Dedifferentiated amniotic fluid mesenchymal stem cell (primary cell): ENCODE data around the gene MRM2.

Source experiments
- DNase-seq: peaks from one replicate; pipeline ENCODE4 v3.0.0-alpha.2; 2016; ENCODE audit errors: extremely low spot score

The MRM2 gene

DNA sequence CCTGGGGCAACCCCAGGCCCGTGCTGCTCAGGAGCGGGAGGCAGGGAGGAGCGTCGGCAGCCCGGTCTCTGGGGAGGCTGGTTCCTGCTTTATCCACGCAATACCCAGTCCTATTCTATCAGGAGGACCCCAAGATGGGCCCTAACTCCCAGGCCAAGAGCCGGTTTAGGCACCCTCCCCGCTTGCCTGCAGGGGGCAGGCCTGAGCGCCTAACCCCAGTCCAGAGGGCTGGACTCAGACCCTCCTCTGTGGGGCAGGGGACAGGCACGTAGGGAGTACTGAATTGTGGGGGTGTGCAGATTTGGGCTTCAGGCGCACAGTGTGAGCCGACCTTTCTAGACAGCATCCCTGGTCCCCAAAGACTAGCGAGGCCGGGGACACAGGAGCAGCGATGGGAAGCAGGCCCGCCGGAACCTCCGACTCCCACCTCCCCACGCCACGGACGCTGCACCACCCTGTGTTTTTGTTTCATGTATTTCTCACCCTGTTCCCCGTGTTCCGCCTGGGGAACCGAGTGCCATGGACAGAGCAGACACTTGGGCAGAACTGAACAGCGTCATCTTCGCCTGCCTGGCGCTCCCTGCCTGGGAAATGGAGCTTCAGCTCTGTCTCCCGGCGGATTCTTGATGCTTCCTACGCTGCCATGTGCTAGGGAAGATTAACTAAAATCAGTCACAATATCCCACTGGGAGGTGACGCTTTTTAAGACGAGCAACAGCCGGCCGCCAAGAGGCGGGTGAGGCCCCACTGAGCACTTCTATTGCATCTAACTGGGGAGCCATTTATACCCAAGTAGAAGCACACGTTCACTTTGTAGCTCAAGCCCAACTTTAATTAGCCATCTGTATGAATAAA is 5.4 kb upstream of the MRM2 start:
- no peak for DNase-seq

DNA sequence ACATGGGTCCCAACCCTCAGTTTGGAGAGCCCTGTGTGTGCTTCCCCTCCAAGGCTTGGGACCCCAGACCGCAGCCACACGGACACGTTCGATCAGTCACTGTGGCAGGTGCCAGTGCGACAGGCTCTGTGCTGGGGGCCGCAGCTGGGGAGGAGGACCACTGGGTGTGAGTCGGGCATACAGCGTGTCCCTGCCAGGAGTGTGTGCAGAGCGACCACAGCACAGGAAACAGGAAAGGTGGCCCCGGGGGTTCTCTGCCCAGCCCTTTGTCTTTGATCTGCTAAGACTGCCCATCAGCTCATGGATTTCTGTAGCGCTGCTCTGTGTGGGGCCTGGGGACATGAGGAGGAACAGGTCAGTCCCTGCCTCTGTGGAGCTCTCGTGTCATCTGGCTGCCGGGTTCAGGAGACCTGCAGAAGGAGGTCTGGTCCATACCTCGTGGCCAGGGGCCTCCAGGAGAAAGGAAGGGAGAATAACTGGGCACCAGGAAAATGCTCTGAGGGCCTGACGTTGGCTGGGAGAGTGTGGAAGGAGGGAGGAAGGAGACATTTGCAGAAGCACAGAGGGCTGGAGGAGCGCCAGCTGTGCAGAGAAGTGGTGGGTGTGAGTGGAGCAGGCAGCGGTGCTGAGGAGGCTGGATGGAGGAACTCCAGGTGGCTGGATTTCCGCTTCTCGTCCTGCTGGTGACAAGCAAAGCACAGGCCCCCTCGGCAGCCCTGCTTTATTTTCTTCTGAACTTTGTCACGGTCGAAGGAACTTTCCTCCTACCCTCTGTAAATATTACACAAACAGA is 4.1 kb upstream of the MRM2 start:
- DNase-seq, result no peak

DNA sequence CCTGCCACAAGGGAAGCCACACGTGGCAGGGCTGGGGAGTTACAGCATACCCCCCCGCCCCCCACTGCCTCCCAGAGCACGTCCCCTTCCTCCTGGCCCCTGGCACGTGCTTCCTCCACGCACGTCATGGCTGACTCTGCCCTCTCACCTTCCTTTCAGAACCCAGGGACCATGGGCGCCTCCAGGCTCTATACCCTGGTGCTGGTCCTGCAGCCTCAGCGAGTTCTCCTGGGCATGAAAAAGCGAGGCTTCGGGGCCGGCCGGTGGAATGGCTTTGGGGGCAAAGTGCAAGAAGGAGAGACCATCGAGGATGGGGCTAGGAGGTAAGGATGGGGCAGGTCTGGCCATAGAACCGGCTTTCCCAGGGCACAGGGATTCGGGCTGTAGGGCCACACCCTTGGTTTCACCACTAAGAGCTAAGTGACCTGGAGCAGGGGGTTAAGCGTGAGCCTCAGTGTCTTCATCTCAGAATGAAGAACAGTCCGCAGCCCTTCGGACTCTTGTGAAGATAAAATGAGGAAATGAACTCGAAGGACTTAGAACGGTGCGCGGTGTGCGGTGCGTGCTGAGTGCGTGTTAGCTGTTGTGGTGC is 2.5 kb upstream of the MRM2 start:
- DNase-seq, result no peak

DNA sequence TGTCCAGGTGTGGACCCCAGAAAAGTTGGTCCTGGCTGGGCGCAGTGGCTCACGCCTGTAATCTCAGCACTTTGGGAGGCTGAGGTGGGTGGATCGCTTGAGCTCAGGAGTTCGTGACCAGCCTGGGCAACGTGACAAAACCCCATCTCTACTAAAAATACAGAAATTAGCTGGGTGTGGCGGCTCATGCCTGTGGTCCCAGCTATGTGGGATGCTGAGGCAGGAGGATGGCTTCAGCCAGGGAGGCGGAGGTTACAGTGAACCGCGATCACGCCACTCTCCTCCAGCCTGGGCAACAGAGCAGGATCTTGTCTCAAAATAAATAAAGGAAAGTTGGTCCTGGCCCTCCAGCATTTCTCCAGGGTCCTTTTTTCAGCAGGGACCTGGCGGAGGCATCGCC is 1.5 kb upstream of the MRM2 start:
- no peak for DNase-seq

DNA sequence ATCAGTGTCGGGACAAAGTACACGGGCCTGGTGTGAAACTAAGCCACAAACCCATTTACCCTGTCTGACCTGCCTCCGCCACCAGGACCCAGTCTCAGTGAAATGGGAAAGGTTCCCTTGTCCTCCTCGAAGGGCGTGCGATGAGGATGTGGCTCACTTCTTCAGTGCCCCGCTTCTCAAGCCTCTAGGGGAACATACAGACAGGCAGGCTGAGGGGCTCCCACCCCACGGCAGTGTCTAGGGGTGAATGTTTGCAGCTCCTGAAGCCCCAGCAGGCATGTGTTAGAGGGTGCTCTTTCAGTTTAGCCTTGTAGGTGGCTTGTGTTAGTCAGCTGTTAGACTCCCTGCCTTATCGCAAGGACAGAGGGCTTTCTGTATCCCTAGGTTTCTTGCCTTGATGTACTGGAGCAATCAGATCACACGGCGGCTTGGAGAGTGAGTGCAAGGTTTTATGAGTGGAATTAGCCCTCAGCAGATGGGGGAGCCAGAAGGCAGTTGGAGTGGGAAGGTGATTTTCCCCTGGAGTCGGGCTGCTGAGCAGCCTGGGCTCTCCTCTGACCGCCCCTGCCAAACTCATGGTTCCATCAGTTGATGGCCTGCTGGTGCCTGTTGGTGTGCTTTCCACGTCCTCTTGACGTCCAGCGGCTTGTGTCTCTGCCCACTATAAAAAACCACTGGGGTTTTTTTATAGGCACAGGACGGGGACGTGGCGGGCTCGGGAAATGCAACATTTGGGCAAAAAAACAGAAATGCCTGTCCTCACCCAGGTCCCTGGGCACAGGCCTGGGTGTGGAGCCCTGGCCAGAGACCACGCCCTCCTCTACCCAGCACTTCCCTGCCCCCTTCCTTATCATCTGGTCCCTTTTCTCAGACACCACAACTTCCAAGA is 780 bp upstream of the MRM2 start:
- DNase-seq, result no peak

DNA sequence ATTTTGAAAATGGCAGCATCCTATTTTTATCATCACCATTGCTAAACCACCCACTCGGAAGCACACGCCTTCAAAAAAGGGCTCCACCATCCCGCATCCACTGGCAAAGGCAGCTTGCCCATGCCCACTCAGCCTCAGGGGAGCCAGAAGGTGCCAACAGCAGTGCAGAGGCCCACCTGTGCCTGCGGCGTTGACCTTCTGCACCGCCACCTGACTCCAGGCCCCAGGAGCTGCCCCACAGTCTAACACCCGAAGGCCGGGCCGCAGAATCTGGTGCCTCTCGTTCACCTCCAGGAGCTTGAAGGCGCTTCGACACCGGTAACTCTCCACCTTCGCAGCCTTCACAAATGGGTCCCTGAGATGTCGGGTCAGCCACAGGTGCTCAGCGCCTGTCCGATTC is 2.8 kb downstream of the MRM2 start:
- DNase-seq, result no peak

DNA sequence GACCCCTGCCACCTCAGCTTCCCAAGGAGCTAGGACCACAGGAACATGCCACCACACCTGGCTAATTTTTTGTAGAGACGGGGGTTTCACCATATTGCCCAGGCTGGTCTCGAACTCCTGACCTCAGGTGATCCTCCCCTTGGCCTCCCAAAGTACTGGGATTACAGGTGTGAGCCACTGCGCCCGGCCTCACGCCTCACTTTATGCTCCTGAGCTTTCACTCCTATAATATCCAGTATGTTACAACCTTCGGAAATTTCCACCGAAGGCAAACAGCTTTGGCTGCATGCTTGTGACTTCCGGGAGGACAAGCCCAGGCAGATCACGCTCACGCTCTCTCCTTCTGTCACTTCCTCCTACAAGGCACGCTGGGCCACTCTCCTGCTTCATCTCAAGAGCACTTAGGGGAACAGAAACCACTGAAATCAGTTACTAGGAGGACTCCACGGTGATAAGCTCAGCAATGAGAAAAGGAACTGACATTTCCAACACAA is 4.8 kb downstream of the MRM2 start:
- DNase-seq, result no peak

DNA sequence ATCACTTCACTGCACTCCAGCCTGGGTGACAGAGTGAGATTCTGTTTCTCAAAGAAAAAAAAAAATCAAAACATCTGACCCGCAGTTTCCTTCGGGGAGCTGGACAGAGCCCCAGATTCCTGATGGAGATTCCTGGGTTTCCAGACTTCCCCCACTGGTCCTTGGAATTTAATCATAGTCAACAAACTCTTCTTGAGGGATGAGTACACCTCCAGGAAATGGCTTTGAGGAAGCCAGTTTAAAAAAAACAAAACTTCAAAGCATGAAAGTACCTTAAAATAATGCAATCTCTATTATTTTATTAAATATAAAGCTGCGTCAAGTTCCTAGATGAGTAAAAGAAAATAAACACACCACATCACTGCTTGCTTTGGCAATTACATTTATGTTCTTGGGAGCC is 8.1 kb downstream of the MRM2 start:
- DNase-seq, result no peak

DNA sequence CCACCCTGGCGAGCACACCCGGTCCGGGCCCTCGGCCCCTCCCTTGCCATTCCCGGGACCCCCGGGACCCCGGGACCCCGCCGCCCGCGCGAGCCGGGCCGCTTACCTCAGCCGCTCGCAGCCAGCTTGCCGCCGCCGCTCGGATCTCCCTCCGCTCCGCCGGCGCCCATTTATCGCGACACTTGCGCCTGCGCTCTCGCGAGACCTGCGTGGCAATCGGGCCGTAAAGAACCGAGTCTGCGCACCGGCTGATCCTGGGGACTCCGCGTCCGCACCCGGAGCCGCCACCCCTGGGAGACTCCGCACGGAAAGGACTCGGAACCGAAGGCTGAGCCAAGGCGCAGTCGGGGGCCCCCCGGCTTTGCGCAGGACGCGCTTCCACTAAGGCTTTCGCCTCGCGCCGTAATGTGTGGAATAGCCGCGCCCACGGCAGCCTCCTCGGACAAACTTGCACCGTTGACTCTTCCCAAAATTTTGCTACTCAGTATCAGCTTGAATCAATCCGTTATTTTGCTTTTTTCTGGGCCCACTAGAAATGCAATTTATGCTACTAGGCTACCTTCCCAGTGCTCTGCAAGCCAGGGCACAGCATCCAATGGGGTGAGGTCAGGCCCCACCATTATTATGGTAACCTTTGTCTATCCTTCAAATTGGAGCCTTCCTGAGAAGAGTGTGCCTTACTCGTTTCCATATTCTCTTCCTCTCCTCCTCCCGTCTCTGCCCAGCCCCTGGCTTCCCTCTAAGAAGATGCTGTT is 9.1 kb downstream of the MRM2 start, which contains the start of gene MAD1L1:
TSS of gene MAD1L1 (minus strand) at position 180 of the 755 bp plus-strand sequence. CDS start 2,812 bp downstream, outside the sequence.
- peak; percentile 89 for DNase-seq

DNA sequence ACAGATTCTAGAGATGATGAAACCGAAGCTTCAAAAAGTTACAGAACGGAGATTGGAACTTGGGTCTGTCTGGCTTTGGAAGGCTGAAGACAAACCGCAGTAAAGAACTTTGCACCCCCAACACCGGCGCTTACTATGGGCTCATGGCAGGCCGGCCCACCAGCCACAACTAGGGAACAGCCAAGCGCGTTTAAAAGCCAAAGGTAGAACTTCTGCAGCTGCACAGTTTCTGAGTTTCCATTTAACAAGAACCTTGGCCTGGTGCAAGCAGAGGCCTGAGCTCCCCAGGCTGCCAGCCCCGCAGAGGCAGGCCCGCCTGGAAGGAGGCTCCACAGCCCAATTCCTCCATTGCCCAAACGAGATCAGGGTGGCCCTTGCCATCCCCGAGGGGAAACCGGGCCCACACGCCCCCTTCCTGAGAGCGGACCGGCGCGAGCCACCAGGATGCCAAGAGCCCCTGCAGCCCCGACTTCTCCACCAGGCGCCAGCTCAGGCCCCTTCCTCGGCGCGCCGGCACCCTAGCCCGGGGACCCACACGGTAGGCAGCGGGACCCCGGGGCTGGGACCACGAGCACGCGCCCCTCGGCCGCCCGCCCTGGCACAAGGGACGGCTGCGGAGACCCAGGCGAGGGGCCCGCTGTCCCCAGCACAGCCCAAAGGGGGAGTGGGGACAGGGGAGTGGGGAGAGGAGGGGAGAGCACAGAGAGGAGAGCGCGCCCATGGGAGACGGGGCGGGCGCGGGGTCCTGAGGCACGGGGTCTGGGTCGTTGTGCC is 9.8 kb downstream of the MRM2 start:
- no peak for DNase-seq

DNA sequence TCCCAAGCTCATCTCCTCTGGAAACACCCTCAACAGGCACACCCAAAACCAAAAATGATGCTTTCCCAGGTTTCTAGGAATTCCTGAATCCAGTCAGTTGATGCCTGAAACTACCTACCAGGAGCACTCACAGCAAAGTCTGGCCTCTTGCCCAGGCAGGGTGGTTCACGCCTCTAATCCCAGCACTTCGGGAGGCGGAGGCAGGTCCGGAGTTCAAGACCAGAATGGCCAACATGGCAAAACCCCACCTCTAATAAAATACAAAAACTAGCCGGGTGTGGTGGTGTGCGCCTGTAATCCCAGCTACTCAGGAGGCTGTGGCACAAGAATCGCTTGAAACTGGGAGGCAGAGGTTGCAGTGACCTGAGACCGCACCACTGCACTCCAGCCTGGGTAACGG is 11.1 kb downstream of the MRM2 start:
- DNase-seq, result no peak

DNA sequence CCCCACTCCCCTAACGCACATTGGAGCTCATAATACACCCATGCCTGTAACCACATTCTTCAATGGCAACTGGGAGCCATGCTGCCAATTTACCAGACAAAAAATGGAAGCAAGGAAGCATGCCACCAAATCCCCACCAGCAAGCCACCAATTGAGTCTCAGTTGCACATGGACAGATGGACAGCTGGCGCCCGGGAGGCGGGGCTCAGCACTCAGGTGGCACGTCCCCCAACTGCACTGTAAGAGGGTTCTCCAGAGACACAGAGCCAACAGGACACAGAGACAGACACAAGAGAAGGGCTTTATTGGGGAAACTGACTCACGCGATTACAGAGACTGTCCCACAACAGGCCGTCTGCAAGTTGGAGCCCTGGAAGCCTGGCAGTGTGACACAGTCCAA is 11.8 kb downstream of the MRM2 start:
- no peak for DNase-seq

DNA sequence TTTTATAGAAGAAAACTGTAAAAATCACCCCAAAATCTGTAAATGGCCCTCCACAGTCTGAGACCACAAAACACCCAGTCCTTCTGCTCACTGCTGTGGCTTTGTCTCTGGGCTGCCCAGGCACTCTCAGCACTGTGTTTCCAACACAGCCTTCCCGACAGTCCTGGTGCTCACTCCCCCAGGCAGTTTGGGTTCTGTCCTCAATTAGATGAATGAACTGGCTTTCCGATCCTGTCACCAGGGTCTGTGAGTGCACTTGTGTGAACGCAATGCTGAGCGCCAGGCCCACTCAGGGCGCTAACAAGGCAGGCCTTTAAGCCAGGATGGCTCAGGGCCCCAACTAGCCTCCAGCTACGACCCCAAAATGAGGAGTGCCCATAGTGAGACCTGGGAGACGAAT is 12.5 kb downstream of the MRM2 start:
- DNase-seq, result no peak

DNA sequence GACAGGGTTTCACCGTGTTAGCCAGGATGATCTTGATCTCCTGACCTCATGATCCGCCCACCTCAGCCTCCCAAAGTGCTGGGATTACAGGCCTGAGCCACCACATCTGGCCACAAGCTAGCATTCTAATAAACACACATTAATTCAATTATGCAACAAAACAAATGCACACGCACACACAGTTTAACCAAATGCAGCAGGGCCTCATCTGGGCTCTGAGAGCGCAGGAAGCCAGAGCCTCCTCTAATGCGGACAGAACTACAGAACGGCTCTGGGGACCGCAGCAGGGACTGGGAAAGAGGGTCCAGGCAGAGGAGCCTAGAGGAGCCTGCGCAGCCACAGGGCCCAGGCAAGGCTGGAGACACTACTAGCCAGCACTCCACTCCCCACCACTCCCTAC is 13.1 kb downstream of the MRM2 start:
- DNase-seq, result no peak

DNA sequence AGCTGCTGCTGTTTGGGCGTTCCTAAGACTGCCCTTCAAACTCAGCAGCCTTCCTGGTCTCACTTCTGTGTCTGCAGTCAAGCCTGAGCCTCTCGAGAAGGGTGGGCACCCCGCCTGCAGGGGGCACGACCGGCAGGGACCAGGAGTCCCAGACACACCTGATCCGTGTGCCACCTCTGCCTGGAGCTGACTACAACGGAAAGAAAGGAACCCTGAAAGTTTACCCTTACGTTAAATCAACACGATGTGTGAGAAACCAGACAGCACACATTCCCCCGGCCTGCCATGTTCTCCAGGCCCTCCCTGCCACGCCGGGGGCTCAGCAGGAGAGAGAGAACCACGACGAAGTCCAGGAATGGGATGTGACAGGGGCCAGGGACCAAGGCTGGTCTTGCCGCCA is 14.3 kb downstream of the MRM2 start:
- no peak for DNase-seq

DNA sequence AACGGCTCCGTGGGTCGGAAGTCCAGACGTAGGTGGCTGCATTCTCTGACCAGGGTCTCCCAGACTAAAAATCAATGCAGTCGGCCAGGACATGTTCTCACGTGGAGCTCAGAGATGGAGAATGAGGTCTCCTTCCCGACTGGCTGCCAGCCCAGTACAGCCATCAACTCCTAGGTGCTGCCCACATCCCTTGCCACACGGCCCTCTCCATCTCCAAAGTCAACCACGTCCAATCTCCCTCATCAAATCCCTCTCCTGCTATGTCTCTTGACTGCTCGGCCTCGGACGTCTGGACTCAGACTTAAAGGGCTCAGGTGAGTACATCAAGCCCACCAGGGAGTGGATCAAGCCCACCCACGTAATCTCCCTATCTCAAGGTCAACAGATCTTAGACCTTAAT is 16.2 kb downstream of the MRM2 start:
- DNase-seq, result no peak

DNA sequence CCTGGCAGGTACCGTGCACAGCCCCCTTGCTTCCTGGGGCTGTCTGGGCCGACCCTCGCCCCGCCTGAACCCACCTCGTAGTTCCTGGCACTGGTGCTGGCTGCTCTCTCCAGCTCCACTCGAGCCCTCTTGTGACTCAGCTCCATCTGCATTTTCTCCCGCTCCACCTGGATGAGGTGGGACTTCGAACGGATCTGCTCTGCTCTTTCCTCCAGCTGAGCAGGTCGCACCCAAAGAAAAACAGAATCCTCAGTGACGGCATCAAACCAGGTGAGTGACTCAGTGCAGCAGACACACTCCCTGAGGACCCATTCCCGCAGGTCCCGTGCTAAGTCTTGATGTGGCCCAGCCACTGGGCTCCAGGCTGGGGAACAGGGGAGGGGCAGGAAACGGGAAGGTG is 16.7 kb downstream of the MRM2 start:
- no peak for DNase-seq

DNA sequence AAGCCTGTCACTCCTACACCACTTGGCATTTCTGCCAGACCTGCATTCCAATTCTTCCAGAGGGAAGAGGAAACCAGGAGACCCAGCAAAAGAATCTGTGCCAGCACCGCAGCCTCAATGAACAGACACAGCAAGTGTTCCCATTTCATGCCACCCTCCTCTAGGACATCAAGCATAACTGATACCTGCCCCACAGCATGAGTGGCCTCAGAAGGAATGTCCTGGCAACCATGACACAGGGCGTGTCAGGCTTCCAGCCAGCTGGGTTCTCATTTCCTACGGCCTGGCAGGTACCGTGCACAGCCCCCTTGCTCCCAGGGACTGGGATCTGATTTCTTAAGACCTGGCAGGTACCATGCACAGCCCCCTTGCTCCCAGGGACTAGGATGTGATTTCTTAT is 17.1 kb downstream of the MRM2 start:
- DNase-seq, result no peak

DNA sequence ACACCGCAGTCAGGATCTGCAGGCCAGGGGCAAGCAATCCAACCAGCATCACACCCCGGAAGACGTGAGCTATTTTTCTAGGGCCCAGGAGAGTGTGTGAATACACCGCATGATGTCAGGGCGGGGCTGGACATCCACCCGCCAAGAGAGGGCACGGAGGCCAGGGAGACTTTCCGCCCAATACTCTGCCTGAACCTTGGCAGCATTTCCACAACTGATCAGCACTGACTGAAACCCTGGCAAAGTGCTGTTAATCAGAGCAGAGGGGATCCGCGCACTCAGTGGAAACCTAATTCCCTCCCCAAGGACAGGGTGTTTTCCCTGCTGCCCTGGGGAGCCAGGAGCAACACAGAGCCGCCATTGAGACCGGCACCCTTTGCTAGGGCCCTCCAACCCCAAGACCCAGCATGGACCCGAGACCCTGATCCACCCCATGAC is 17.5 kb downstream of the MRM2 start:
- no peak for DNase-seq

DNA sequence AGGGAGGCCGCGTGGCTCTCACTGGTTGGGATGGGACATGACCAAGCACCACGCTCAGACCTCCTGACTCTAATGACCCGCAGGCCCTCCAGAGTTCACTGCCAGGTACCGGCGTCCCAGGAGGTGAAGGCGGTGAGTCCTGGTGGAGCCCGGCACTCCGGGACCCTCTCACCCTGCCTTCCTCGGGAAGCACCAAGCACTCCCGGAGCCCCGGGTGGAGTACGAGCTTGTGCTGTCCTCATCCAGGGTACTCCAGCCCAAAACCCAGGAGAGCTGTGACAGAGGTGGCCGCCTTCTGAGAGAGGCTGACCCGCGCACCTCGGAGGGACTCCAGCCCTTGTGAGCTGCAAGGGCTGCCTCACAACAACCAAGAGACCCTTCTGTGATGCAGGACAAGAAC is 18.7 kb downstream of the MRM2 start:
- DNase-seq, result no peak
